CD1c-positive myeloid dendritic cell (primary cell): ENCODE measurements around the gene IFNB1.
A peak's percentile ranks its signal among the peaks of the same experiment; 100 is the strongest.

ENCODE experiments used
- DNase-seq: peaks from one replicate; pipeline ENCODE4 v3.0.0-alpha.2; 2016; ENCODE audit errors: extremely low spot score

Gene IFNB1

GRCh38 chr9:21070171-21070571 lies 7.6 kb downstream of the IFNB1 start:
- DNase-seq = peak; percentile 15

- no peak for DNase-seq
Measured at GRCh38 chr9:21060919-21061561, 16.7 kb downstream of the IFNB1 start.

GRCh38 chr9:21056931-21057330 lies 20.8 kb downstream of the IFNB1 start:
- DNase-seq = no peak

GRCh38 chr9:21053851-21054250 lies 23.9 kb downstream of the IFNB1 start:
- no peak for DNase-seq

GRCh38 chr9:21047281-21047691 lies 30.5 kb downstream of the IFNB1 start:
- peak; percentile 9 for DNase-seq

- no peak for DNase-seq
Measured at GRCh38 chr9:21043841-21044240, 33.9 kb downstream of the IFNB1 start.

GRCh38 chr9:21042466-21042865 lies 35.3 kb downstream of the IFNB1 start:
- no peak for DNase-seq

GRCh38 chr9:21039302-21039701 lies 38.4 kb downstream of the IFNB1 start:
- DNase-seq = no peak

GRCh38 chr9:21037278-21037677 lies 40.5 kb downstream of the IFNB1 start:
- DNase-seq = no peak

- no peak for DNase-seq
Measured at GRCh38 chr9:21031808-21032183, 45.9 kb downstream of the IFNB1 start.

- peak; percentile 66 for DNase-seq
Measured at GRCh38 chr9:21031091-21031807, 46.5 kb downstream of the IFNB1 start, which contains the start of gene HACD4. Gene HACD4, minus strand, starts transcription at chr9:21031640. Its CDS starts 50 bp downstream, at chr9:21031590.

- DNase-seq = peak; percentile 82
Measured at GRCh38 chr9:21030389-21031035, 47.2 kb downstream of the IFNB1 start.

- no peak for DNase-seq
Measured at GRCh38 chr9:21029661-21030060, 48.1 kb downstream of the IFNB1 start.

GRCh38 chr9:21028466-21028865 lies 49.3 kb downstream of the IFNB1 start:
- DNase-seq = peak; percentile 76

GRCh38 chr9:21027295-21027694 lies 50.4 kb downstream of the IFNB1 start:
- DNase-seq = no peak
